ENCODE data around the gene SLC12A9. TPM values are rescaled to one million over a fixed set of nuclear protein-coding genes. Genes with fewer than 3 reads are reported as not detected.

Gene SLC12A9
- total and polyA plus RNA-seq, 2 experiments from 2014 or later, result 10.3 to 39.9 TPM

GRCh38 chr7:100863406-100863950 is 11.0 kb downstream of the SLC12A9 start:
- no peak overlapping the region for H3K4me3 Mint-ChIP-seq
- peaks cover 4% of the 10 kb centered on the region; the same call in 1 of the 2 replicates for H3K36me3 ChIP-seq (ENCODE audit: insufficient read depth)
- H3K27me3 Mint-ChIP-seq (ENCODE audit: insufficient read depth, low read depth, poor library complexity), result peaks cover 15% of the 10 kb centered on the region
- DNase-seq (ENCODE audit: low spot score), result no peak
- no peaks in the 10 kb centered on the region for H3K9me2 ChIP-seq (ENCODE audit: insufficient read depth)
- no peaks in the 10 kb centered on the region for H3K27me3 ChIP-seq (ENCODE audit: insufficient read depth)
- no peaks in the 10 kb centered on the region for H3K9me3 Mint-ChIP-seq
- peaks cover 14% of the 10 kb centered on the region; the same call in 2 of the 3 replicates for H3K4me1 Mint-ChIP-seq
- H3K79me2 ChIP-seq (replicated peaks; ENCODE audit: insufficient read depth), result peaks cover 13% of the 10 kb centered on the region
- no peak for TF ChIP-seq ZNF114 (CRISPR knock-in tag; IDR thresholded peaks at IDR 0.05)
- TF ChIP-seq EZH2phosphoT487 (IDR thresholded peaks at IDR 0.05; ENCODE audit: unreplicated experiment), result no peak
- TF ChIP-seq POLR2AphosphoS5 (IDR thresholded peaks at IDR 0.05; ENCODE audit: low read depth), result no peak
- TF ChIP-seq ZNF462 (CRISPR knock-in tag; IDR thresholded peaks at IDR 0.05), result no peak
- TF ChIP-seq NANOG (IDR thresholded peaks at IDR 0.05; ENCODE audit: borderline replicate concordance), result no peak
- TF ChIP-seq STAT1 (IDR thresholded peaks at IDR 0.05; ENCODE audit: unreplicated experiment), result no peak
- no peak for TF ChIP-seq ETS1 (IDR thresholded peaks at IDR 0.05)
- no peak for TF ChIP-seq ZNF331 (CRISPR knock-in tag; IDR thresholded peaks at IDR 0.05; ENCODE audit: low read depth)
- no peak for TF ChIP-seq EZH2 (IDR thresholded peaks at IDR 0.05; ENCODE audit: low read depth, unreplicated experiment)
- TF ChIP-seq REST (IDR thresholded peaks at IDR 0.05; ENCODE audit: unreplicated experiment), result no peak
- TF ChIP-seq CTCF (conservative IDR thresholded peaks at IDR 0.05; ENCODE audit: low read depth in 2 of 2), result no peak
- no peak for TF ChIP-seq JUNB (IDR thresholded peaks at IDR 0.05; ENCODE audit: unreplicated experiment)
- no peak for TF ChIP-seq CREB1 (CRISPR knock-in tag; IDR thresholded peaks at IDR 0.05; ENCODE audit: low read depth)
- no peak overlapping the region for H3K4me3 ChIP-seq
- no peak overlapping the region for H3K4me2 ChIP-seq
- peaks cover 10% of the 10 kb centered on the region; the same call in 1 of the 2 replicates for H3F3A ChIP-seq (replicated peaks; ENCODE audit: low read depth)
- H4K20me1 ChIP-seq (replicated peaks; ENCODE audit: insufficient read depth), result 0 out of 2 replicates have a peak, but pooled peaks cover 3% of the 10 kb centered on the region
- H3K27ac ChIP-seq (ENCODE audit: low read depth), result no peak overlapping the region
- H3K4me1 ChIP-seq (ENCODE audit: insufficient read depth), result peaks cover 9% of the 10 kb centered on the region
- H2AFZ ChIP-seq, result no peak overlapping the region
- H3K36me3 Mint-ChIP-seq (ENCODE audit: low read depth), result peaks cover 47% of the 10 kb centered on the region
- no peak for ATAC-seq
- H3K27ac Mint-ChIP-seq, result no peak overlapping the region

Measured in GM23338 (cell line).